PFSK-1 (cell line): ENCODE results near the gene PIAS3.

ENCODE experiments used
- POLR2AphosphoS5 ChIP-seq: IDR thresholded peaks from 2 replicates; pipeline ENCODE4 v1.6.1; 2012; ENCODE audit warnings: low read depth, mild to moderate bottlenecking, control low read depth, low read length, moderate library complexity
- TAF1 ChIP-seq: IDR thresholded peaks from 2 replicates; pipeline ENCODE4 v1.6.1; 2012; ENCODE audit warnings: low read length, control low read depth, borderline replicate concordance; ENCODE audit not compliant: insufficient read depth

DNA sequence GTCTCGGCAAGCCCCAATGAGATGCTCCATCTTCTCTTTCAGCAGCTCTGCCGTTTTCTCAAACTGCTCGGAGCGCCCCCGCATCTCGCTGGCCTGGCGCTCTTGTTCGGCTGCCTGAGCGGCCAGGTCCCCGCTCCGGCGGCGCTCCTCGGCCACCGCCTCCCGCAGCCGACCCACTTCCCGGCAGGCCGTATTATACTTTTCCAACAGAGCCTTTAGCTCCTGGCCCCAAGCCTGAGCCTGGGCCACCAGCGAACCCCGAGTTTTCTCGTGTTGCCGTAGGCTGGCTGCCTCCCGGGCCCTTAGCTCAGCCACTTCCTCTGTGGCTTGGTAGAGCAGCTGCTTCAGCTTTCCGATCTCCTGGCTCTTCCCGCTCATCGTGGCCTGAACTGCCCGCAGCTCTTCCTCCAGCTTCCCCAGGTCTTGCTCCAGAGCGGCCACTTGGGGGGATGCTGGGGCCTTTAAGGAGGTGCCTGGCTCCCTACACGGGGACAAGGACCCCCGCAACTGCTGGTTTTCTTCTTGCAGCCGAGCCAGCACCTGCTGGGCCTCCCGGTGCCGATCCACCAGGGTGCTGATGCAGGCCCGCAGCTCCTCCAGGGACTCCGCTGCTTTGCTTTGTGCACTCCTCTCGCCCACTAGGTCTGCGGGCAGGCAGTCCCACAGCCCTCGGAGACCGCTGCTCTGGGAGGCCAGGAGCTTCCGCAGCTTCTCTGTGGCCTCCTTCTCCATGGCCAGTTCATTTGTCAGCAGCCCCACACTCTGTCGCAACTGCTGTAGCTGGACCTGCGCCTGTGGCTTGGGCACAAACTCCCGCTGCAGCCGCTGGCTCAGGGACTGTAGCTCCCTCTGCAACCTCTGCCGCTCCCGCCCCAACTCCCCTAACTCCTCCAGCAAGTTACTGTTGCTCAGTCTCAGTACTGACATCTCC lies 13.4 kb upstream of the PIAS3 start:
- no peak for TF ChIP-seq POLR2AphosphoS5
- no peak for TF ChIP-seq TAF1
